NCI-H2029 treated with DMSO at 0.1 percent for 48 hours (cell line): ENCODE data around the gene WWC2.
A peak's percentile ranks its signal among the peaks of the same experiment; 100 is the strongest.
"Not testable (repeated sequence)": the region's sequence is repeated elsewhere in the genome, so short reads cannot be mapped to it uniquely, and the experiment has no call there.

Source experiments
- DNase-seq: peaks from one replicate; lab custom pipeline; 2025; lab: John Stamatoyannopoulos, UW

WWC2 gene

GRCh38 chr4:183142571-183143550 is 43.8 kb downstream of the WWC2 start:
- DNase-seq: peak; percentile 40

- no peak for DNase-seq
Observed at GRCh38 chr4:183144787-183145186, 45.7 kb downstream of the WWC2 start.

- DNase-seq: no peak
Observed at GRCh38 chr4:183145773-183146172, 46.7 kb downstream of the WWC2 start.

- DNase-seq: no peak
Observed at GRCh38 chr4:183146478-183146877, 47.4 kb downstream of the WWC2 start.

- no peak for DNase-seq
Observed at GRCh38 chr4:183147196-183147595, 48.1 kb downstream of the WWC2 start.

- no peak for DNase-seq
Observed at GRCh38 chr4:183147983-183148382, 48.9 kb downstream of the WWC2 start.

- no peak for DNase-seq
Observed at GRCh38 chr4:183149616-183150539, 50.8 kb downstream of the WWC2 start.

- not testable (repeated sequence) for DNase-seq
Observed at GRCh38 chr4:183150664-183151063, 51.6 kb downstream of the WWC2 start.

GRCh38 chr4:183152232-183152631 is 53.2 kb downstream of the WWC2 start:
- not testable (repeated sequence) for DNase-seq

- DNase-seq: no peak
Observed at GRCh38 chr4:183153190-183153916, 54.3 kb downstream of the WWC2 start.

GRCh38 chr4:183154701-183155391 is 55.8 kb downstream of the WWC2 start:
- no peak for DNase-seq

- DNase-seq: no peak
Observed at GRCh38 chr4:183155450-183156184, 56.6 kb downstream of the WWC2 start.

GRCh38 chr4:183157215-183157614 is 58.2 kb downstream of the WWC2 start:
- DNase-seq: no peak

GRCh38 chr4:183158062-183158461 is 59.0 kb downstream of the WWC2 start:
- no peak for DNase-seq

- DNase-seq: no peak
Observed at GRCh38 chr4:183161630-183162029, 62.6 kb downstream of the WWC2 start.

GRCh38 chr4:183163135-183163534 is 64.1 kb downstream of the WWC2 start:
- no peak for DNase-seq

- DNase-seq: no peak
Observed at GRCh38 chr4:183164963-183165362, 65.9 kb downstream of the WWC2 start.

- DNase-seq: no peak
Observed at GRCh38 chr4:183165376-183165775, 66.3 kb downstream of the WWC2 start.

- no peak for DNase-seq
Observed at GRCh38 chr4:183170894-183171293, 71.8 kb downstream of the WWC2 start.

GRCh38 chr4:183171484-183172267 is 72.6 kb downstream of the WWC2 start:
- no peak for DNase-seq
